ENCODE data around the gene ATR. TPM values are rescaled to one million over a fixed set of nuclear protein-coding genes. Genes with fewer than 3 reads are reported as not detected.

The ATR gene
- polyA plus RNA-seq, 2 of the 4 experiments (the other 2 are of a cell fraction): 13.9 to 36.2 TPM

DNA sequence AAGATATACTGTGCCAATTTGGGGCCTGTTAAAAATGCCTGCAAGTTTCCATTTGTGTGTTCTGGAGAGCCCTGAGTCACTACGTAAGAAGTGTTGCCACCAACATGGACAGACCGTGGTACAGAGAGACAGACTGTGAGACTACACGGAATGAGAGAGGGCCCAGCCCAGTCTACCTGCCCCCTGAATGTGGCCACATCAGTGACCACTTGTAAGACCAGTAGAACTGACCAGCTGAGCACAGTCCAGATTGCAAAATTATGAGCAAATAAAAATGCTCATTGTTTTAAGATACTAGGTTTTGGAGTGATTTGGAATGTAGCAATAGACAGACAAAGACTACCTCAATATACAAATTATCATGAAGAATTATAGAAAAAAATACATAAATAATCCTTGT, 42.0 kb downstream of the ATR start (continued):
- TF ChIP-seq JUNB (IDR thresholded peaks at IDR 0.05) (no peak), HEYL (CRISPR knock-in tag; IDR thresholded peaks at IDR 0.05) (no peak), JUN (IDR thresholded peaks at IDR 0.05) (no peak)

DNA sequence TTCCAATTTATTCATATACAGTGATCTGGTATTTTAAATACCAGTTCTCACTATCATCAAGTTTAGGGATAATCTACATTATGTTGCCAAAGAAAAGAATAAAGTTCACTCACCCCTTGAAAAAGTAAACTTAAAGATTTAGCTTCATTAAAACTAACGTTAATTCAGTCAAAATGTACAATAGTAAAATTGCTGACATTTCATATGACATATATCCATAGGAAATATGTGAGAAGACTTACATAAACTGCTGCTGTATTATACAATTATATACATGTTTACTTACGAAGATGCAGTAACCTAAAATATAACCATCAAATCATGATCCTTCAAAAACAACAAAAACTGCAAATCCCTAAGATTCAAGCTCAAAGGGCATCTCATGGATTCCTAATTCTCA, 44.0 kb downstream of the ATR start:
- no peak overlapping the region for H3K27ac ChIP-seq
- no peaks in the 10 kb centered on the region for H3K4me1 ChIP-seq
- no peaks in the 10 kb centered on the region for H3K9me3 ChIP-seq
- no peak for ATAC-seq
- ChIA-PET CTCF (no interaction called here), POLR2A (no interaction called here)
- 91% methylated on average over 2 of the region's 2 CpGs for WGBS (ENCODE audit: missing lambda C conversion rate)
- H3K4me3 ChIP-seq: no peak overlapping the region
- peak; percentile 39 for FAIRE-seq
- no peak overlapping the region for H3K4me2 ChIP-seq
- DNase-seq (ENCODE audit: low read depth in 1 of 2, low spot score in 1 of 2): no peak
- TF ChIP-seq MAFK (IDR thresholded peaks at IDR 0.05; ENCODE audit: partially characterized antibody) (peak; percentile 37), NPAS2 (CRISPR knock-in tag; IDR thresholded peaks at IDR 0.05; ENCODE audit: borderline replicate concordance) (no peak)

GRCh38 chr3:142530296-142530695, 48.2 kb downstream of the ATR start:
- Histone ChIP-seq H3K4me3 (no peak overlapping the region), H3K4me1 (no peaks in the 10 kb centered on the region), H3K9me3 (no peaks in the 10 kb centered on the region), H3K27ac (no peak overlapping the region), H3K4me2 (no peak overlapping the region)
- TF ChIP-seq CEBPB (IDR thresholded peaks at IDR 0.05) (no peak), RNF2 (IDR thresholded peaks at IDR 0.05; ENCODE audit: borderline replicate concordance, low read depth) (no peak), GATA3 (IDR thresholded peaks at IDR 0.05; ENCODE audit: borderline replicate concordance) (no peak), MAX (IDR thresholded peaks at IDR 0.05) (no peak), NPAS2 (CRISPR knock-in tag; IDR thresholded peaks at IDR 0.05; ENCODE audit: borderline replicate concordance) (no peak), CTCF (IDR thresholded peaks at IDR 0.05) (no peak), CBX8 (IDR thresholded peaks at IDR 0.05) (no peak), RCOR1 (IDR thresholded peaks at IDR 0.05; ENCODE audit: low read depth, low read length) (no peak), REST (IDR thresholded peaks at IDR 0.05) (no peak)
- TF ChIP-seq, protein P1, sequence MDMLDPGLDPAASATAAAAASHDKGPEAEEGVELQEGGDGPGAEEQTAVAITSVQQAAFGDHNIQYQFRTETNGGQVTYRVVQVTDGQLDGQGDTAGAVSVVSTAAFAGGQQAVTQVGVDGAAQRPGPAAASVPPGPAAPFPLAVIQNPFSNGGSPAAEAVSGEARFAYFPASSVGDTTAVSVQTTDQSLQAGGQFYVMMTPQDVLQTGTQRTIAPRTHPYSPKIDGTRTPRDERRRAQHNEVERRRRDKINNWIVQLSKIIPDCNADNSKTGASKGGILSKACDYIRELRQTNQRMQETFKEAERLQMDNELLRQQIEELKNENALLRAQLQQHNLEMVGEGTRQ (IDR thresholded peaks at IDR 0.05): no peak
- ChIA-PET POLR2A (no interaction called here), CTCF (no interaction called here)
- DNase-seq (ENCODE audit: low read depth in 1 of 2, low spot score in 1 of 2): no peak
- ATAC-seq: no peak
- FAIRE-seq: no peak
- WGBS (ENCODE audit: missing lambda C conversion rate): 91% methylated on average over 1 of the region's 1 CpG

GRCh38 chr3:142523921-142524566, 54.5 kb downstream of the ATR start:
- Histone ChIP-seq H3K4me1 (no peaks in the 10 kb centered on the region), H3K27ac (no peak overlapping the region), H3K9me3 (no peaks in the 10 kb centered on the region), H3K4me2 (no peak overlapping the region), H3K4me3 (no peak overlapping the region)
- ChIA-PET POLR2A (no interaction called here), CTCF (interaction anchor here (0.7 kb wide), 1 partner anchor 12 kb away, joined by 3 read pairs; no protein-coding TSS in a partner anchor)
- 90% methylated on average over 4 of the region's 4 CpGs for WGBS (ENCODE audit: missing lambda C conversion rate)
- ATAC-seq (no peak), DNase-seq (ENCODE audit: low read depth in 1 of 2, low spot score in 1 of 2) (no peak), FAIRE-seq (no peak)
- TF ChIP-seq MAFK (IDR thresholded peaks at IDR 0.05; ENCODE audit: partially characterized antibody) (peak; percentile 2), SREBF2 (IDR thresholded peaks at IDR 0.05) (no peak)
